Right lobe of liver (tissue), 4 donors: ENCODE measurements around the gene HBP1.

Experiments used
- CTCF ChIP-seq, 4 donors: fragments of 200-600 bp in 3 of 4; fragments of 450-650 bp in 1 of 4; IDR thresholded peaks; one replicate each; pipeline versions ENCODE4 v1.5.1 to v1.8.0; 2016 to 2022; ENCODE audit warnings: antibody characterized with exemption in 4 of 4, mild to moderate bottlenecking in 2 of 4
- POLR2A ChIP-seq: fragments of 450-650 bp; IDR thresholded peaks from one replicate; pipeline ENCODE4 v1.6.1; 2017; ENCODE audit warnings: antibody characterized with exemption, mild to moderate bottlenecking
- donor health status: DM: no; HTN: no; CAD: no.
- donor health status: DM: no; HTN: no; CAD: no.
- donor health status: DM: no; HTN: yes; CAD: no.

GRCh38 chr7:107185716-107186115 is 16.9 kb downstream of the HBP1 start:
- no peak for TF ChIP-seq POLR2A
- no peak for TF ChIP-seq CTCF (IDR thresholded peaks at IDR 0.05)
